Measurements from ENCODE around the gene ECHDC3. TPM values are rescaled to one million over a fixed set of nuclear protein-coding genes. Genes with fewer than 3 reads are reported as not detected.

Gene ECHDC3
- total RNA-seq, 2 donors from 2014 or later: 4.2 to 4.3 TPM

GRCh38 chr10:11745045-11745444 lies 2.9 kb downstream of the ECHDC3 start:
- H3K27ac Mint-ChIP-seq: no peak overlapping the region
- DNase-seq: no peak
- no peaks in the 10 kb centered on the region for H3K9me3 Mint-ChIP-seq
- no peak for ATAC-seq (replicated peaks in 1 of 2)
- peaks cover 7% of the 10 kb centered on the region for H3K4me1 Mint-ChIP-seq (ENCODE audit: low read depth)
- H3K27me3 Mint-ChIP-seq (ENCODE audit: low read depth): peaks cover 22% of the 10 kb centered on the region
- peaks cover 0 to 2% of the 10 kb centered on the region in 2 donors for H3K36me3 Mint-ChIP-seq (ENCODE audit: insufficient read depth in 2 of 2)
- no peak overlapping the region for H3K4me3 Mint-ChIP-seq

- no peaks in the 10 kb centered on the region for H3K4me1 Mint-ChIP-seq (ENCODE audit: low read depth)
Measured at GRCh38 chr10:11746883-11747539, 4.8 kb downstream of the ECHDC3 start.

GRCh38 chr10:11748866-11749265 lies 6.7 kb downstream of the ECHDC3 start:
- no peak overlapping the region for H3K27ac Mint-ChIP-seq
- H3K4me1 Mint-ChIP-seq (ENCODE audit: low read depth): no peaks in the 10 kb centered on the region
- H3K9me3 Mint-ChIP-seq: no peaks in the 10 kb centered on the region
- H3K4me3 Mint-ChIP-seq: no peak overlapping the region
- ATAC-seq (replicated peaks in 1 of 2) (no peak), DNase-seq (no peak)
- peaks cover 7% of the 10 kb centered on the region for H3K27me3 Mint-ChIP-seq (ENCODE audit: low read depth)
- no peaks in the 10 kb centered on the region for H3K36me3 Mint-ChIP-seq (ENCODE audit: insufficient read depth in 2 of 2)

More at GRCh38 chr10:11746883-11747539, 4.8 kb downstream of the ECHDC3 start:
- H3K9me3 Mint-ChIP-seq: no peaks in the 10 kb centered on the region
- no peak overlapping the region for H3K4me3 Mint-ChIP-seq
- ATAC-seq (replicated peaks in 1 of 2) (no peak), DNase-seq (no peak)
- no peak overlapping the region for H3K27ac Mint-ChIP-seq
- no peaks in the 10 kb centered on the region for H3K36me3 Mint-ChIP-seq (ENCODE audit: insufficient read depth in 2 of 2)
- H3K27me3 Mint-ChIP-seq (ENCODE audit: low read depth): peaks cover 7% of the 10 kb centered on the region

GRCh38 chr10:11750420-11750819 lies 8.2 kb downstream of the ECHDC3 start:
- Mint-ChIP-seq H3K36me3 (ENCODE audit: insufficient read depth in 2 of 2) (no peaks in the 10 kb centered on the region), H3K4me1 (ENCODE audit: low read depth) (no peaks in the 10 kb centered on the region), H3K27me3 (ENCODE audit: low read depth) (no peaks in the 10 kb centered on the region), H3K27ac (no peak overlapping the region), H3K4me3 (no peak overlapping the region), H3K9me3 (no peaks in the 10 kb centered on the region)
- DNase-seq (no peak), ATAC-seq (replicated peaks in 1 of 2) (no peak)

GRCh38 chr10:11754173-11754572 lies 12.0 kb downstream of the ECHDC3 start:
- peaks cover 5% of the 10 kb centered on the region for H3K4me1 Mint-ChIP-seq (ENCODE audit: low read depth)
- H3K27ac Mint-ChIP-seq: no peak overlapping the region
- no peaks in the 10 kb centered on the region for H3K27me3 Mint-ChIP-seq (ENCODE audit: low read depth)
- no peak for ATAC-seq (replicated peaks in 1 of 2)
- H3K4me3 Mint-ChIP-seq: no peak overlapping the region
- no peaks in the 10 kb centered on the region for H3K36me3 Mint-ChIP-seq (ENCODE audit: insufficient read depth in 2 of 2)
- no peaks in the 10 kb centered on the region for H3K9me3 Mint-ChIP-seq
- DNase-seq: no peak

- Mint-ChIP-seq H3K4me1 (ENCODE audit: low read depth) (peaks cover 5% of the 10 kb centered on the region), H3K4me3 (no peak overlapping the region), H3K9me3 (no peaks in the 10 kb centered on the region), H3K36me3 (ENCODE audit: insufficient read depth in 2 of 2) (no peaks in the 10 kb centered on the region), H3K27me3 (ENCODE audit: low read depth) (no peaks in the 10 kb centered on the region), H3K27ac (no peak overlapping the region)
- ATAC-seq (replicated peaks in 1 of 2) (no peak), DNase-seq (no peak)
Measured at GRCh38 chr10:11754620-11755019, 12.4 kb downstream of the ECHDC3 start.

- Mint-ChIP-seq H3K9me3 (no peaks in the 10 kb centered on the region), H3K27ac (no peak overlapping the region), H3K4me3 (no peak overlapping the region), H3K4me1 (ENCODE audit: low read depth) (peaks cover 5% of the 10 kb centered on the region), H3K36me3 (ENCODE audit: insufficient read depth in 2 of 2) (no peaks in the 10 kb centered on the region), H3K27me3 (ENCODE audit: low read depth) (no peaks in the 10 kb centered on the region)
- DNase-seq (no peak), ATAC-seq (replicated peaks in 1 of 2) (no peak)
Measured at GRCh38 chr10:11755512-11756263, 13.5 kb downstream of the ECHDC3 start.

GRCh38 chr10:11756766-11757315 lies 14.7 kb downstream of the ECHDC3 start:
- Mint-ChIP-seq H3K4me3 (no peak overlapping the region), H3K27ac (no peak overlapping the region), H3K36me3 (ENCODE audit: insufficient read depth in 2 of 2) (no peaks in the 10 kb centered on the region), H3K9me3 (no peaks in the 10 kb centered on the region), H3K27me3 (ENCODE audit: low read depth) (no peaks in the 10 kb centered on the region), H3K4me1 (ENCODE audit: low read depth) (peaks cover 5% of the 10 kb centered on the region)
- ATAC-seq (replicated peaks in 1 of 2) (no peak), DNase-seq (no peak)

- Mint-ChIP-seq H3K9me3 (no peaks in the 10 kb centered on the region), H3K4me1 (ENCODE audit: low read depth) (peaks cover 5% of the 10 kb centered on the region), H3K36me3 (ENCODE audit: insufficient read depth in 2 of 2) (no peaks in the 10 kb centered on the region), H3K27ac (no peak overlapping the region), H3K4me3 (no peak overlapping the region), H3K27me3 (ENCODE audit: low read depth) (no peaks in the 10 kb centered on the region)
- ATAC-seq (replicated peaks in 1 of 2): no peak
- no peak for DNase-seq
Measured at GRCh38 chr10:11757454-11757820, 15.3 kb downstream of the ECHDC3 start.

GRCh38 chr10:11757821-11758463 lies 15.8 kb downstream of the ECHDC3 start:
- H3K9me3 Mint-ChIP-seq: no peaks in the 10 kb centered on the region
- no peaks in the 10 kb centered on the region for H3K27me3 Mint-ChIP-seq (ENCODE audit: low read depth)
- DNase-seq: peak; percentile 85 to 86
- peak; percentile 98 to 99 for ATAC-seq (replicated peaks in 1 of 2)
- no peak overlapping the region for H3K27ac Mint-ChIP-seq
- H3K36me3 Mint-ChIP-seq (ENCODE audit: insufficient read depth in 2 of 2): no peaks in the 10 kb centered on the region
- peaks cover 5% of the 10 kb centered on the region for H3K4me1 Mint-ChIP-seq (ENCODE audit: low read depth)
- no peak overlapping the region for H3K4me3 Mint-ChIP-seq

GRCh38 chr10:11758527-11759236 lies 16.5 kb downstream of the ECHDC3 start:
- no peak for ATAC-seq (replicated peaks in 1 of 2)
- Mint-ChIP-seq H3K36me3 (ENCODE audit: insufficient read depth in 2 of 2) (no peaks in the 10 kb centered on the region), H3K27ac (no peak overlapping the region), H3K4me1 (ENCODE audit: low read depth) (peaks cover 5% of the 10 kb centered on the region), H3K4me3 (no peak overlapping the region), H3K27me3 (ENCODE audit: low read depth) (no peaks in the 10 kb centered on the region), H3K9me3 (no peaks in the 10 kb centered on the region)
- DNase-seq: no peak

GRCh38 chr10:11759347-11759746 lies 17.2 kb downstream of the ECHDC3 start:
- Mint-ChIP-seq H3K4me3 (no peak overlapping the region), H3K9me3 (no peaks in the 10 kb centered on the region), H3K36me3 (ENCODE audit: insufficient read depth in 2 of 2) (no peaks in the 10 kb centered on the region), H3K4me1 (ENCODE audit: low read depth) (peaks cover 5% of the 10 kb centered on the region), H3K27ac (no peak overlapping the region), H3K27me3 (ENCODE audit: low read depth) (no peaks in the 10 kb centered on the region)
- ATAC-seq (replicated peaks in 1 of 2): no peak
- DNase-seq: no peak

- Mint-ChIP-seq H3K27ac (no peak overlapping the region), H3K9me3 (no peaks in the 10 kb centered on the region), H3K4me3 (no peak overlapping the region), H3K27me3 (ENCODE audit: low read depth) (no peaks in the 10 kb centered on the region), H3K36me3 (ENCODE audit: insufficient read depth in 2 of 2) (no peaks in the 10 kb centered on the region), H3K4me1 (ENCODE audit: low read depth) (peaks cover 5% of the 10 kb centered on the region)
- DNase-seq (no peak), ATAC-seq (replicated peaks in 1 of 2) (no peak)
Measured at GRCh38 chr10:11760151-11760550, 18.0 kb downstream of the ECHDC3 start.

Data from activated T-cell treated with anti-CD3 and anti-CD28 coated beads, Interleukin-2, amount 50 U/mL, for 72 hours (primary cell).